ENCODE measurements around the gene EPC2. TPM values are rescaled to one million over a fixed set of nuclear protein-coding genes. Genes with fewer than 3 reads are reported as not detected.
"Not testable (repeated sequence)": the region's sequence is repeated elsewhere in the genome, so short reads cannot be mapped to it uniquely, and the experiment has no call there.

EPC2 gene
- total RNA-seq, 1 experiment from 2014 or later = 29.4 TPM

GRCh38 chr2:148680462-148680861 lies 35.9 kb downstream of the EPC2 start:
- no peak for TF ChIP-seq CTCF (IDR thresholded peaks at IDR 0.05; ENCODE audit: unreplicated experiment)
- DNase-seq = no peak
- peaks cover 16% of the 10 kb centered on the region for H3K4me1 Mint-ChIP-seq (ENCODE audit: low read depth, unreplicated experiment)
- CTCF ChIA-PET = interaction anchor here (0.6 kb wide), 1 partner anchor 35 kb away, joined by 8 read pairs; no protein-coding TSS in a partner anchor
- intact Hi-C loops (cut with micrococcal nuclease; ENCODE audit: unreplicated experiment) = no loop called here
- no TSS peak for BruUV-seq (replicated peaks)
- H3K27me3 Mint-ChIP-seq (ENCODE audit: unreplicated experiment) = no peaks in the 10 kb centered on the region
- H3K27ac Mint-ChIP-seq (ENCODE audit: unreplicated experiment) = no peak overlapping the region
- H3K36me3 Mint-ChIP-seq (ENCODE audit: insufficient read depth, unreplicated experiment) = no peaks in the 10 kb centered on the region
- no peaks in the 10 kb centered on the region for H3K9me3 Mint-ChIP-seq (ENCODE audit: low read depth, unreplicated experiment)
- H3K4me3 Mint-ChIP-seq (ENCODE audit: low read depth, unreplicated experiment) = no peak overlapping the region

GRCh38 chr2:148681443-148681842 lies 36.9 kb downstream of the EPC2 start:
- Mint-ChIP-seq H3K27me3 (ENCODE audit: unreplicated experiment) (no peaks in the 10 kb centered on the region), H3K4me3 (ENCODE audit: low read depth, unreplicated experiment) (no peak overlapping the region), H3K27ac (ENCODE audit: unreplicated experiment) (no peak overlapping the region), H3K36me3 (ENCODE audit: insufficient read depth, unreplicated experiment) (no peaks in the 10 kb centered on the region), H3K4me1 (ENCODE audit: low read depth, unreplicated experiment) (peaks cover 19% of the 10 kb centered on the region), H3K9me3 (ENCODE audit: low read depth, unreplicated experiment) (no peaks in the 10 kb centered on the region)
- BruUV-seq (replicated peaks) = no TSS peak
- CTCF ChIA-PET = no interaction called here
- no peak for DNase-seq
- intact Hi-C loops (cut with micrococcal nuclease; ENCODE audit: unreplicated experiment) = no loop called here
- no peak for TF ChIP-seq CTCF (IDR thresholded peaks at IDR 0.05; ENCODE audit: unreplicated experiment)

GRCh38 chr2:148681862-148682261 lies 37.3 kb downstream of the EPC2 start:
- BruUV-seq (replicated peaks); intact Hi-C loops (cut with micrococcal nuclease; ENCODE audit: unreplicated experiment); H3K36me3 Mint-ChIP-seq (ENCODE audit: insufficient read depth, unreplicated experiment); H3K27ac Mint-ChIP-seq (ENCODE audit: unreplicated experiment); CTCF ChIA-PET; H3K4me3 Mint-ChIP-seq (ENCODE audit: low read depth, unreplicated experiment); H3K9me3 Mint-ChIP-seq (ENCODE audit: low read depth, unreplicated experiment); H3K27me3 Mint-ChIP-seq (ENCODE audit: unreplicated experiment); DNase-seq: not testable (repeated sequence)
- H3K4me1 Mint-ChIP-seq (ENCODE audit: low read depth, unreplicated experiment) = peaks cover 19% of the 10 kb centered on the region

GRCh38 chr2:148684507-148684906 lies 40.0 kb downstream of the EPC2 start:
- no peaks in the 10 kb centered on the region for H3K9me3 Mint-ChIP-seq (ENCODE audit: low read depth, unreplicated experiment)
- TF ChIP-seq CTCF (IDR thresholded peaks at IDR 0.05; ENCODE audit: unreplicated experiment) = no peak
- H3K36me3 Mint-ChIP-seq (ENCODE audit: insufficient read depth, unreplicated experiment) = no peaks in the 10 kb centered on the region
- H3K4me3 Mint-ChIP-seq (ENCODE audit: low read depth, unreplicated experiment) = no peak overlapping the region
- CTCF ChIA-PET = no interaction called here
- H3K27me3 Mint-ChIP-seq (ENCODE audit: unreplicated experiment) = no peaks in the 10 kb centered on the region
- intact Hi-C loops (cut with micrococcal nuclease; ENCODE audit: unreplicated experiment) = no loop called here
- DNase-seq = no peak
- peaks cover 19% of the 10 kb centered on the region for H3K4me1 Mint-ChIP-seq (ENCODE audit: low read depth, unreplicated experiment)
- no peak overlapping the region for H3K27ac Mint-ChIP-seq (ENCODE audit: unreplicated experiment)
- no TSS peak for BruUV-seq (replicated peaks)

GRCh38 chr2:148687543-148687942 lies 43.0 kb downstream of the EPC2 start:
- DNase-seq = no peak
- TF ChIP-seq CTCF (IDR thresholded peaks at IDR 0.05; ENCODE audit: unreplicated experiment) = no peak
- Mint-ChIP-seq H3K9me3 (ENCODE audit: low read depth, unreplicated experiment) (no peaks in the 10 kb centered on the region), H3K27ac (ENCODE audit: unreplicated experiment) (no peak overlapping the region), H3K36me3 (ENCODE audit: insufficient read depth, unreplicated experiment) (no peaks in the 10 kb centered on the region), H3K4me1 (ENCODE audit: low read depth, unreplicated experiment) (peaks cover 8% of the 10 kb centered on the region), H3K4me3 (ENCODE audit: low read depth, unreplicated experiment) (no peak overlapping the region), H3K27me3 (ENCODE audit: unreplicated experiment) (no peaks in the 10 kb centered on the region)
- CTCF ChIA-PET = no interaction called here
- no TSS peak for BruUV-seq (replicated peaks)
- intact Hi-C loops (cut with micrococcal nuclease; ENCODE audit: unreplicated experiment) = no loop called here

- H3K9me3 Mint-ChIP-seq (ENCODE audit: low read depth, unreplicated experiment); H3K36me3 Mint-ChIP-seq (ENCODE audit: insufficient read depth, unreplicated experiment); BruUV-seq (replicated peaks); DNase-seq; H3K4me1 Mint-ChIP-seq (ENCODE audit: low read depth, unreplicated experiment); H3K4me3 Mint-ChIP-seq (ENCODE audit: low read depth, unreplicated experiment); CTCF ChIA-PET; H3K27ac Mint-ChIP-seq (ENCODE audit: unreplicated experiment); H3K27me3 Mint-ChIP-seq (ENCODE audit: unreplicated experiment); intact Hi-C loops (cut with micrococcal nuclease; ENCODE audit: unreplicated experiment): not testable (repeated sequence)
Observed at GRCh38 chr2:148688011-148688410, 43.5 kb downstream of the EPC2 start.

Data from Calu3 (cell line).